BJ (cell line): ENCODE measurements around the gene CD81. TPM values are rescaled to one million over a fixed set of nuclear protein-coding genes. Genes with fewer than 3 reads are reported as not detected.

Source experiments
- CTCF ChIA-PET: fragments of 350-600 bp; formaldehyde crosslinking; extraction: SDS; loops from one replicate; lab custom pipeline; 2021; ENCODE audit warnings: antibody characterized with exemption, inconsistent platforms; lab: Yijun Ruan, JAX
- POLR2A ChIA-PET: fragments of 300-600 bp; sonication (Branson Sonifier 250); formaldehyde crosslinking; extraction: SDS; loops from one replicate; lab custom pipeline; 2021; ENCODE audit warnings: antibody characterized with exemption; lab: Charles Lee
- DNase-seq: peaks from one replicate; pipeline ENCODE4 v3.0.0-alpha.2; 2011; ENCODE audit warnings: low read depth
- H3K27me3 ChIP-seq: 2 replicates; pipeline ENCODE4 v1.6.0; 2011; ENCODE audit warnings: low read length; ENCODE audit not compliant: control insufficient read depth, insufficient read depth
- H3K36me3 ChIP-seq: 2 replicates; pipeline ENCODE4 v1.5.1; 2011; ENCODE audit warnings: low read length; ENCODE audit not compliant: control insufficient read depth, insufficient read depth
- H3K4me3 ChIP-seq: 2 replicates; pipeline ENCODE4 v1.5.1; 2011; ENCODE audit warnings: low read depth, mild to moderate bottlenecking, control low read depth, low read length
- CTCF ChIP-seq: IDR thresholded peaks from 2 replicates; pipeline ENCODE4 v1.5.1; 2011; ENCODE audit warnings: low read depth, mild to moderate bottlenecking, control low read depth, inconsistent platforms, low read length, moderate library complexity; ENCODE audit not compliant: insufficient read depth
- polyA plus RNA-seq: library from polyadenylated mRNA; depleted of rRNA; stranded (reverse); fragments of >200 nt; gene quantifications from 2 replicates; pipeline ENCODE4 v1.2.3, GENCODE V29; 2011

Gene CD81
- polyA plus RNA-seq, 1 experiment = 875 TPM

- no peak for TF ChIP-seq CTCF
- no peaks in the 10 kb centered on the region for H3K36me3 ChIP-seq
- no peak overlapping the region for H3K4me3 ChIP-seq
- H3K27me3 ChIP-seq = peaks cover 13% of the 10 kb centered on the region
- ChIA-PET CTCF (interaction anchor here (1.0 to 2.6 kb wide), 3 partner anchors 20 to 92 kb away, joined by 3 to 8 read pairs (median 3); no protein-coding TSS in a partner anchor), POLR2A (no interaction called here)
- no peak for DNase-seq
Observed at GRCh38 chr11:2439820-2440219, 62.7 kb downstream of the CD81 start.

- Histone ChIP-seq H3K27me3 (peaks cover 17% of the 10 kb centered on the region), H3K4me3 (no peak overlapping the region), H3K36me3 (no peaks in the 10 kb centered on the region)
- ChIA-PET POLR2A (no interaction called here), CTCF (interaction anchor here (1.5 to 2.6 kb wide), 2 partner anchors 21 to 90 kb away, joined by 3 to 8 read pairs; no protein-coding TSS in a partner anchor)
- no peak for DNase-seq
- TF ChIP-seq CTCF = no peak
Observed at GRCh38 chr11:2440646-2441045, 63.5 kb downstream of the CD81 start.

GRCh38 chr11:2441171-2441570 lies 64.1 kb downstream of the CD81 start:
- ChIA-PET POLR2A (no interaction called here), CTCF (interaction anchor here (0.6 to 2.6 kb wide), 3 partner anchors 21 to 626 kb away, joined by 3 to 8 read pairs (median 4); no protein-coding TSS in a partner anchor)
- TF ChIP-seq CTCF = no peak
- no peak for DNase-seq
- Histone ChIP-seq H3K4me3 (no peak overlapping the region), H3K36me3 (no peaks in the 10 kb centered on the region), H3K27me3 (peaks cover 20% of the 10 kb centered on the region)

GRCh38 chr11:2442589-2442988 lies 65.5 kb downstream of the CD81 start:
- TF ChIP-seq CTCF = no peak
- no peaks in the 10 kb centered on the region for H3K36me3 ChIP-seq
- ChIA-PET POLR2A (no interaction called here), CTCF (interaction anchor here (1.0 to 2.6 kb wide), 3 partner anchors 15 to 89 kb away, joined by 3 to 8 read pairs (median 3); no protein-coding TSS in a partner anchor)
- DNase-seq = no peak
- peaks cover 19% of the 10 kb centered on the region for H3K27me3 ChIP-seq
- H3K4me3 ChIP-seq = no peak overlapping the region

GRCh38 chr11:2443406-2443805 lies 66.3 kb downstream of the CD81 start:
- Histone ChIP-seq H3K4me3 (no peak overlapping the region), H3K27me3 (peaks cover 19% of the 10 kb centered on the region), H3K36me3 (no peaks in the 10 kb centered on the region)
- ChIA-PET CTCF (interaction anchor here (1.4 kb wide), 1 partner anchor 23 kb away, joined by 3 read pairs; no protein-coding TSS in a partner anchor), POLR2A (no interaction called here)
- no peak for TF ChIP-seq CTCF
- no peak for DNase-seq
